ENCODE results near the gene CALR. TPM values are rescaled to one million over a fixed set of nuclear protein-coding genes. Genes with fewer than 3 reads are reported as not detected.

CALR gene
- total and polyA plus RNA-seq, 7 donors = 124 to 273 (median 170) TPM

DNA sequence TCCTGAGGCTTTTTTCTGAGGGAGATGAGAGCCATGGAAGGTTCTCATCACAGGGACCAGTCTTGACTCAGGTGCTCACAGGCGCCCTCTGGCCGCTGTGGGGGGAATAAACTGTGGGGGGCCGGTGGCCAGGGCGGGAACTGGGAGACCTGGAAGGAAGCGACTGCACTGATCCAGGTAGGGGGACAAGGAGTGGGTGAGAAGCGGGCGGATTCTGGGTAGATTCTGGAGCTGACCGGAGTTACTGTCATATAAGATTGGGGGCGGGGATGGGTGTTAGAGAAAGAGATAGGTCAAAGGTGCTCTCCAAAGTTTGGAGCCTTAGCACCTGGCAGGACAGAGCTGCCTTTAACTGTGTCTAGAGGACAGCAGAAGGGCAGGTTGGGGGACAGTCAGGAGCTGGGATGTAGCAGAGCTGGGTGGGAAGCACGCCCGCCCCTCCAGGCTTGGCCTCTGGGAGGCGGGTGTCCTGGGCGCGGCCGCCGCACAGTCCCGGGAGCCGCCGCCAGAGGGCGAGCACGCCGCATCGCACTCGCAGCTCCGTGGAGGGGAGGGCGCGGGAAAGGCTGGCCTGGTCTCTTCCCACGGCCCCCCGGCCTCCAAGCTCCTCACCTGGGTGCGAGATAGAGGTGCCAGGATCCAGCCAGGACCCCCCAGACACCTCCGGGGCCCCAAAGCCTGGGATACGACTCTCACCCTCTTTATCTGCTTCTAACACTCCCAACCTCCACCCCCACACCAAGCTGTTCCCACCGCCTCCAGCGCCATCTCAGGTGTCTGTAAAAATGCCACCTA is 26.8 kb downstream of the CALR start:
- Histone ChIP-seq H3K36me3 (ENCODE audit: insufficient read depth in 1 of 2, low read depth in 1 of 2) (no peaks in the 10 kb centered on the region), H3K27ac (peak overlapping the region; percentile 63), H3K27me3 (ENCODE audit: insufficient read depth in 3 of 3, low read length in 2 of 3) (no peaks in the 10 kb centered on the region), H3K4me3 (peak overlapping the region; percentile 65), H3K9me3 (no peaks in the 10 kb centered on the region), H3K4me1 (no peaks in the 10 kb centered on the region)
- intact Hi-C loops (cut with DNase I) = no loop called here
- TF ChIP-seq, protein P1, sequence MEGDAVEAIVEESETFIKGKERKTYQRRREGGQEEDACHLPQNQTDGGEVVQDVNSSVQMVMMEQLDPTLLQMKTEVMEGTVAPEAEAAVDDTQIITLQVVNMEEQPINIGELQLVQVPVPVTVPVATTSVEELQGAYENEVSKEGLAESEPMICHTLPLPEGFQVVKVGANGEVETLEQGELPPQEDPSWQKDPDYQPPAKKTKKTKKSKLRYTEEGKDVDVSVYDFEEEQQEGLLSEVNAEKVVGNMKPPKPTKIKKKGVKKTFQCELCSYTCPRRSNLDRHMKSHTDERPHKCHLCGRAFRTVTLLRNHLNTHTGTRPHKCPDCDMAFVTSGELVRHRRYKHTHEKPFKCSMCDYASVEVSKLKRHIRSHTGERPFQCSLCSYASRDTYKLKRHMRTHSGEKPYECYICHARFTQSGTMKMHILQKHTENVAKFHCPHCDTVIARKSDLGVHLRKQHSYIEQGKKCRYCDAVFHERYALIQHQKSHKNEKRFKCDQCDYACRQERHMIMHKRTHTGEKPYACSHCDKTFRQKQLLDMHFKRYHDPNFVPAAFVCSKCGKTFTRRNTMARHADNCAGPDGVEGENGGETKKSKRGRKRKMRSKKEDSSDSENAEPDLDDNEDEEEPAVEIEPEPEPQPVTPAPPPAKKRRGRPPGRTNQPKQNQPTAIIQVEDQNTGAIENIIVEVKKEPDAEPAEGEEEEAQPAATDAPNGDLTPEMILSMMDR (IDR thresholded peaks at IDR 0.05) = peak; percentile 83
- 0 to 3% (median 0%) methylated on average over 20 to 34 of the region's 34 CpGs for WGBS, 3 donors
- ATAC-seq = peak; percentile 96 to 99 (median 96)
- DNase-seq = peak; percentile 84 to 90

DNA sequence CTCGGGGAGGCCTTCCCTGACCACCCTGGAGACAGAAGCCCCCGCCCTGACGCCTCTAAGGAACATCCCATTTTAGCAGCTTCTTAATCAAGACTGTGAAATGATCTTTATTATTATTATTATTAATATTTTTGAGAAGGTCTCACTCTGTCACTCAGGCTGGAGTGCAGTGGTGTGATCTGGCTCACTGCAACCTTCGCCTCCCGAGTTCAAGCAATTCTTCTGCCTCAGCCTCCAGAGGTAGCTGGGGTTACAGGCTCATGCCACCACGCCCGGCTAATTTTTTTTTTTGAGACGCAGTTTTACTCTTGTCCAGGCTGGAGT is 27.4 kb downstream of the CALR start:
- H3K27ac ChIP-seq = peak overlapping the region; percentile 63
- H3K36me3 ChIP-seq (ENCODE audit: insufficient read depth in 1 of 2, low read depth in 1 of 2) = no peaks in the 10 kb centered on the region
- no peak for DNase-seq
- peak overlapping the region; percentile 65 for H3K4me3 ChIP-seq
- 48 to 53% (median 52%) methylated on average over 8 of the region's 8 CpGs for WGBS, 3 donors
- TF ChIP-seq, protein P1 (IDR thresholded peaks at IDR 0.05) = no peak
- H3K27me3 ChIP-seq (ENCODE audit: insufficient read depth in 3 of 3, low read length in 2 of 3) = no peaks in the 10 kb centered on the region
- H3K9me3 ChIP-seq = no peaks in the 10 kb centered on the region
- no peaks in the 10 kb centered on the region for H3K4me1 ChIP-seq
- no peak for ATAC-seq
- intact Hi-C loops (cut with DNase I) = no loop called here

DNA sequence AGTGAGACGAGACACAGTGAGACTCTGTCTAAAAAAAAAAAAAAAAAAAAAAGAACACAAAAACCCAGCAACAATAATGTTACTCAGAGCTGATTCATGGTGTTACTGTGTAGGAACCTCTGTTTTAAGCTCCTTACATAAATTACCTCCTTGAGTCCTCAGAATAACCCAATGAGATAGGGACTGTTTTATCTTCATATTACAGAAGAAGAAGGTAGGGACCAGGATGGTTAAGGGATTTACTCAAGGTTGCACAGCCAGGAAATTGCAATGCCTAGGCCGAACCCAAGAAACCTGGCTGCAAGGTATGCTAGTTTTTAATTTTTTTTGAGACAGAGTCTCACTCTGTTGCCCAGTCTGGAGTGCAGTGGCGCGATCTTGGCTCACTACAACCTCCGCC is 29.5 kb downstream of the CALR start:
- H3K36me3 ChIP-seq (ENCODE audit: insufficient read depth in 1 of 2, low read depth in 1 of 2) = no peaks in the 10 kb centered on the region
- no peak for ATAC-seq
- no peaks in the 10 kb centered on the region for H3K4me1 ChIP-seq
- no peak for DNase-seq
- TF ChIP-seq, protein P1 (IDR thresholded peaks at IDR 0.05) = no peak
- no peaks in the 10 kb centered on the region for H3K27me3 ChIP-seq (ENCODE audit: insufficient read depth in 3 of 3, low read length in 2 of 3)
- H3K4me3 ChIP-seq = no peak overlapping the region
- WGBS, 3 donors = 91 to 96% (median 95%) methylated on average over 5 of the region's 5 CpGs
- H3K27ac ChIP-seq = no peak overlapping the region
- intact Hi-C loops (cut with DNase I) = no loop called here
- no peaks in the 10 kb centered on the region for H3K9me3 ChIP-seq

DNA sequence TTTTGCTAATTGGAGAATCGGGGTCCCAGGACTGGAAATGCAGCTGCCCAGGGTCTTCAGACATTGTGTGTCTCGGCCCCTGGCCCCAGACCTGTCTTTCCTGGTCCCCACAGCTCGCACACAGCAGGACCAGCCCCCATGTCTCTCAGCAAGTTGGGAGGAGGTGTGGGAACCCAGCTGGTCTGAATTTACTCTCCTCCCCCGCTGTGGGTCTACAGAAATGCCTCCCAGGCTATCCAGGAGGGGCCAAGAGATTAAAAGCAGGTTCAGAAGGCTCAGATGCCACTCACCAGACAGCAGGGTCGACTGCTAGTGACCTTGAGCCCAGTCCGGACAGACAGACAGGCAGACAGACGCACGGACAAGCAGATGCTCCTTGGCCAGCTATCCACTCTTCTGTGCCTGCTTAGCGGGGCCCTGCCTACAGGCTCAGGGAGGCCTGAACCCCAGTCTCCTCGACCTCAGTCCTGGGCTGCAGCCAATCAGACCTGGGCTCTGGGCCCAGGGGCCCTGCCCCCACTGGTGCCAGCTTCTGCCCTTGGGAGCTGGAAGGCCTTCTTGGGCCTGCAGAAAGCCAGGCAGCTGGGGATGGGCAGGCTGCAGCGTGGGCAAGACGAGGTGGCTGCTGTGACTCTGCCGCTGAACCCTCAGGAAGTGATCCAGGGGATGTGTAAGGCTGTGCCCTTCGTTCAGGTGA is 31.0 kb downstream of the CALR start, which contains the start of gene DAND5:
TSS of gene DAND5 (plus strand) at position 285 of the 697 bp plus-strand sequence. CDS start at position 370, 85 bp downstream.
- no peaks in the 10 kb centered on the region for H3K9me3 ChIP-seq
- no peaks in the 10 kb centered on the region for H3K4me1 ChIP-seq
- H3K36me3 ChIP-seq (ENCODE audit: insufficient read depth in 1 of 2, low read depth in 1 of 2) = no peaks in the 10 kb centered on the region
- H3K27ac ChIP-seq = no peak within 1 kb of the TSS
- H3K27me3 ChIP-seq (ENCODE audit: insufficient read depth in 3 of 3, low read length in 2 of 3) = no peaks in the 10 kb centered on the region
- intact Hi-C loops (cut with DNase I) = no loop called here
- TF ChIP-seq, protein P1 (IDR thresholded peaks at IDR 0.05) = no peak
- H3K4me3 ChIP-seq = no peak within 1 kb of the TSS
- DNase-seq (no peak), ATAC-seq (no peak)
- WGBS, 3 donors = 33 to 43% (median 38%) methylated on average over 14 of the region's 14 CpGs
